RKO (cell line): ENCODE results near the gene STX7.
A peak's percentile ranks its signal among the peaks of the same experiment; 100 is the strongest.
"Not testable (repeated sequence)": the region's sequence is repeated elsewhere in the genome, so short reads cannot be mapped to it uniquely, and the experiment has no call there.

ENCODE experiments used
- DNase-seq: peaks from one replicate; pipeline ENCODE4 v3.0.0-alpha.2; 2016; ENCODE audit warnings: low spot score

Gene STX7, protein sequence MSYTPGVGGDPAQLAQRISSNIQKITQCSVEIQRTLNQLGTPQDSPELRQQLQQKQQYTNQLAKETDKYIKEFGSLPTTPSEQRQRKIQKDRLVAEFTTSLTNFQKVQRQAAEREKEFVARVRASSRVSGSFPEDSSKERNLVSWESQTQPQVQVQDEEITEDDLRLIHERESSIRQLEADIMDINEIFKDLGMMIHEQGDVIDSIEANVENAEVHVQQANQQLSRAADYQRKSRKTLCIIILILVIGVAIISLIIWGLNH

DNA sequence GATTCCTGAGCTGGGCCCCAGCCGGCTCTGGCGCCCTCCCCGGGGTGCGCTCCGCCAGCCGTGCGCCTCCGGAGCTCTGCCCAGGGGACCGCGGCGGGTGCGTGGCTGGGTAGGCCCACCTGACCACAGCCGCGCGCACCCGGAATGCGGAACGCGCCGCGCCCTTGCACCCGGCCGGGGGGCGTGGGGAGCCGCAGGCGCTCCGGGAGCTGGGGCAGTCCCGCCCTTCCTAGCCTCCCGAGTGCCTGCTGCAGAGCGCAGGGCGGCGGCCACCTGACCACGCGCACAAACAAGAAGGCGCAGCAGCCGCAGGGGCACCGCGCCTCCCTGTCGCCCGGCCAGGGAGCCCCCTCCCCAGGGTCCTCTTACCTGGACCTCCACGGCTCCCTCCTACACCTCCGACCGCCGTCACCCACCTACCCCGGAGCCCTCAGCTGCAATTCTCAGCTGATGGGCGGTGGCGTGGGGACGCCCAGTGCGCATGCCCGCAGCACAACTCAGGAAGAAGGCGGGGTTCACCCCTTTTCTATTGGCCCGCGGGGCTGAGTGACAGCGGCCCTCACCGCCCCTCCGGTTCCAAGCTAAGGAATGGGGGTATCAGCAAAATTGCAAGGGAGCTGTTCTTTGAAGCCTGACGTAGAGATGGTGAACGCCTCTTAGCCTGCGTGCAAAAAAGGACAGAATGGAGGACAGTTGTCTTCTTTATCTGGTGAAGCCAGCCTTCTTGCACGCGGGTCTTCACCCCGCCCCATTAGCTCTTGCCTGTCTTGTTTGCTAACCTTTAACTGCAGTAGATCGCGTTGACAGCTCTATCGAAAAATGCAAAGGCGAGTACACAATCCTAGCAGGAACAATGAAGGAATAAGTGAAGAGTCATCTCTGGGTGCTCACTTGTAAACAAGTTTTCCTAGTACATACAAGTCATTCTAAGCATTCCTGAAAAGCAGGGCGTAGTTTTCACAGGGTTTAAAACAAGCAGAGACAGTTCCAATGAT is at the start of gene STX7:
Gene STX7 (minus strand): TSS at position 479 of the 995 bp plus-strand sequence. CDS start 9,586 bp downstream, outside the sequence.
- DNase-seq, result peak; percentile 87

DNA sequence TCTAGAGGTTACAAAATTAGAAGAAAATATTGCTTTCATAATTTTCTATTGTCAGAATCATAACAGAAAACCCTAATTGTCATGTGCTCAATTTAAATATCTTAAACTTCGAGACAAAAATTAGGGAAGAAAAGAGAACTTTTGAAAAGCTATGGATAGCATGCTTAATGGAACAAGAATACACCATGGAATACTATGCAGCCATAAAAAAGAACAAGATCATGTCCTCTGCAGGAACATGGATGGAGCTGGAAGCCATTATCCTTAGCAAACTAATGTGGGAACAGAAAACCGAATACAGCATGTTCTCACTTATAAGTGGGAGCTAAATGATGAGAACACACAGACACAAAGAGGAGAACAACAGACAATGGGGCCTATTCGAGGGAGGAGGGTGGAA is 47.2 kb upstream of the STX7 start:
- not testable (repeated sequence) for DNase-seq

GRCh38 chr6:132552372-132552771 is 39.5 kb upstream of the STX7 start, which contains the start of gene TAAR8:
TAAR8 (plus strand) TSS chr6:132552672; CDS start chr6:132552693, 21 bp downstream.
- no peak for DNase-seq

DNA sequence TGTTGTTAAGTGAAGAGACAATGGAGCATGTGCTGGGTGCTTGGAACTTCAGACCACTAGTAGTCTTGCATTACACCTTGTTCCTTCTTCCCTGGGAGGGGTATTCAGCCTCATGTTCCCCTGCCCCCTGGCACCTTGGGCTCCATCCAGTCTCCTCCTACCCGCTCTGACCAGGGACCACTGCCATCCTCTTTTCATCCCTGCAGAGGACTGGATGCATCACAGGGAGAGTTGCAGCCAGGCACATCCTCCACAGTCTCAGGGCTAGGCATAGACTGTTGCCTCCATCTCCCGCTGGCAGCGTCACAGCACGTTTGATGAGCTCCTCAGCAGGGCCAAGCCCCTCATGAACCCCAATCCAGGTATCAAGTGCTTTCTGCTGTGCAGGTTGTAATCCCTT is 38.3 kb upstream of the STX7 start:
- no peak for DNase-seq

GRCh38 chr6:132548746-132549463 is 36.0 kb upstream of the STX7 start:
- DNase-seq, result no peak

GRCh38 chr6:132544826-132545225 is 31.9 kb upstream of the STX7 start:
- DNase-seq, result no peak

DNA sequence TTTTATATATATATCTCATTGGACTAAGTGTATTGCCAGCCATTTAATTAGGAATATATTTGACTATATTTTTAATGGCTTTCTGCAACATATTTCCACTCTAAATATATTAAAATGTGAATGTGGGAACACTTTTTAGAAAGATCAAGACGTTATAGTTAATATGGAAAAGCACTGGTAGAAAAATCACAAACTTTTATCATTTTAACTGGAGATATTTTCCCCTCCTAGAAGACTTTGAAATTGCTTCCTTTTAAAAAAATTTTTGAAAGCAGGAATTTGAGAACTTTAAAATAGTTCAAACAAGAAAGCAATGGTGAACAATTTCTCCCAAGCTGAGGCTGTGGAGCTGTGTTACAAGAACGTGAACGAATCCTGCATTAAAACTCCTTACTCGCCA is 25.1 kb upstream of the STX7 start, which contains the start of gene TAAR9:
Gene TAAR9 (plus strand): TSS at position 301 of the 400 bp plus-strand sequence. CDS start 13 bp downstream, at position 314.
- DNase-seq, result no peak

DNA sequence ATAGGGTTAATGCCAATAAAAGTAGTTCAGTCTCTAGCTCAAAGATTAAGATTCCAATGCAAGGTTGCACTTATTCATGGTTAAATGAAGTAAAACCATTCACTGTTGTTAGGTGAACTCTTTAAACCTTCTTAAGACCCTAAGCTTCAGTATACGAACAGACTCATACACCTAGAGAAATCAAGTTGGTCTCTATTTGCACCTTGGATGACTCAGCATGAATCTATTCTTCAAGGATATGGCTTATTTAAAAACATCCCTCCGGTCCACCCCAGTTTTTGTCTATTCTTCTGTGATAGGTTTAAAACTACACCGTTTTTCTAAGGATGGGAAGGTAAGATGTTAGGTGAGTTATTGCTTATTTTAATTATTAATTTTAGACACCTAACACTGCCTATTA is 24.2 kb upstream of the STX7 start:
- no peak for DNase-seq

- DNase-seq, result not testable (repeated sequence)
Measured at GRCh38 chr6:132534546-132534945, 21.6 kb upstream of the STX7 start.

DNA sequence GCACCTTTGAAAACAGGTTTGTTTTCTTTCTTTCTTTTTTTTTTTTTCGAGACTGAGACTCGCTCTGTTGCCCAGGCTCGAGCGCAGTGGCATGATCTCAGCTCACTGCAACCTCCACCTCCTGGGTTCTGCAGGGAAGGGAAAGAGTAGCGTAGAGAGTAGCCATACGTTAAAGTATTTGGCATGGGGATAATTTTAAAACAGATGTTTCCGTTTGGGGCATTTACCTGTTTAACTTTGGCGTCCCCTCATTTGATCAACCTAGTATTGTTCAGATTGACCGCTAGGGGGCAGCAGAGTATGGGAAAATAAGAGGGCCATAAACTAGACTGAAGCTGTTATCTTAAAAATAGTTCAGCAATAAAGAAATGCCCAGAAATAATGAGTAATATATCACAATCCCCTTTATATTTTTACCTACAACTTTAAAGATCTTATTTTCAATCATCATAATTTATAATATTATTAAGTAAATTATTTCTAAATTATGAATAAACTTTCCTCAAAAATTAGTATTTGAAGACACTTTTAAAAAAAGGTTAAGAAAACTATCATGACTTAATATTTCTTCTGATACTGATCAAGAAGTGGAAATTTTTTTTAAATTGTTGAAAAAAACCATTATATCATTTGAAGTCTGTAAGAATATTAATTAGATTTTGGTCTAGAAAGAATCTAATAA is 17.5 kb upstream of the STX7 start:
- DNase-seq, result peak; percentile 70

- peak; percentile 48 for DNase-seq
Measured at GRCh38 chr6:132527791-132528190, 14.9 kb upstream of the STX7 start.

DNA sequence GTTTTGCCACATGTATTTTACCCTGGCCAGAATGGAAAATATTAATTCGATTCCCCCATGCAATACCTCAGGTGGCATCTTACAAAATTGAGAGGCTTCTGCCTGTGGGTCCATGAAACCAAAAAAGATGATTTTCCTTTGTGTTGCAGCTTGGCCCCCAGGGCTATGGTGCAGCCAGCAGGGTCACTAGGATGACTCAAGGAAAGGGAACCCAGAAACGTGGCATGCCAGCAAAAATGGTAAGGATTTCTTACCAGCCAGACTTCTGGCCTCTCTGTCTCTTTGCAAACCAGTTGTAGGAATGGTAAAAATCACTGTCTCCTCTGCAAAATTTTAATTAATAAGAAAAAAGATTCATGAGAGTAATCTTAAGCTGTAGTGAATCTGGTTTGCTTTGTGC is 13.5 kb upstream of the STX7 start:
- DNase-seq, result no peak

DNA sequence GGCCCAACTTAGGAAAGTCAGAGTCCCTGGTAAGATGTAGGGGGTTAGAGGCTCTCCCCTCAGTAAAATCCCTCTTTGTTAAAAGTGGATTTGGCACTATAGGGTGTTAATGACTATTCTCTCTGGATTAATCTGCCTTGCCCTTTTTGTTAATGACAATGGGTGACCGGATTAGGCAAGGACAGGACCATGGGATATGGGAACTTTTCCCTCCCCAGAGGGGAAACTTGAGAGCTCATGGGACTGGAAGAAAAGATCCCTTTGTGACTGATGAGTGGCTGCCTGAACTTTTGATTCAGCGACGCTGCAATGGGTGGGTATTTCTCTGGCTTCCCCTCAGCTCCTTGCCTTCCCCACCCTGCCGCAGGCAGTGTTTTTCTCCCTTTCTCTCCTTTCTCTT is 12.9 kb upstream of the STX7 start:
- no peak for DNase-seq

DNA sequence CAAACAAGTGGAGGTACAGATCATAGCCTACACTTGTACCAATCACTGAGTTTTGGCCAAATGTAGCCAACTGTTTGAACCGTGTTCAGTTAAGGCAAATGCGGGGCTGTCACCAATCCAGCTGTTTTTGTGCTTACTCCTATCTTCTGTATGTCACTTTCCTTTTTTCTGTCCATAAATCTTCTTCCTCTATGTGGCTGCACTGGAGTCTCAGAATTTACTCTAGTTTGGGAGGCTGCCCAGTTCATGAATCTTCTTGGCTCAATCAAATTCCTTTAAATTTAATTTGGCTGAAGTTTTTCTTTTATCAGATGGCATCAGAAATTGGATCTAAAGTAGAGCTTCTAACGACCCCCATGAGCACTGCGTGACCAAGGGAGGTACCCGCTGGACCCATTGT is 11.7 kb upstream of the STX7 start:
- DNase-seq, result no peak

GRCh38 chr6:132520953-132521352 is 8.0 kb upstream of the STX7 start:
- no peak for DNase-seq

DNA sequence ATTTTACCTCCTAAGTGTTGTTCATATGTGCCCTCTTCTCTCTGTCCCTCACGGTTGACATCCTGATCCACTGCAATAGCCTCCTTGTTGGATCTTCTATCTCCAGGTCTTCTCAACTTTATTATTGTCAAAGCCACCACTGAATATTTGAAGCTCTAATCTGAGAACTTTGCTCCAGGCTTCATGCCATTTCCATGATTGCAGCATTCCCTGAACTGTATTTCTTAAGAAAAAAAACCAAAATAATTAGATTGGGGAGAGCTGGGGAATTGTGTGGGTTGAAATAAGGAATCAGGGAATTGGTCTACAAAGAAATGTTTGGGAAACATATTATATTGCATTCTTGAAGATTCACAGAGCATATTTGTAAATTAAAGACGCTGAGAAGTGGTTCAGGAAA is 2.5 kb upstream of the STX7 start:
- no peak for DNase-seq

DNA sequence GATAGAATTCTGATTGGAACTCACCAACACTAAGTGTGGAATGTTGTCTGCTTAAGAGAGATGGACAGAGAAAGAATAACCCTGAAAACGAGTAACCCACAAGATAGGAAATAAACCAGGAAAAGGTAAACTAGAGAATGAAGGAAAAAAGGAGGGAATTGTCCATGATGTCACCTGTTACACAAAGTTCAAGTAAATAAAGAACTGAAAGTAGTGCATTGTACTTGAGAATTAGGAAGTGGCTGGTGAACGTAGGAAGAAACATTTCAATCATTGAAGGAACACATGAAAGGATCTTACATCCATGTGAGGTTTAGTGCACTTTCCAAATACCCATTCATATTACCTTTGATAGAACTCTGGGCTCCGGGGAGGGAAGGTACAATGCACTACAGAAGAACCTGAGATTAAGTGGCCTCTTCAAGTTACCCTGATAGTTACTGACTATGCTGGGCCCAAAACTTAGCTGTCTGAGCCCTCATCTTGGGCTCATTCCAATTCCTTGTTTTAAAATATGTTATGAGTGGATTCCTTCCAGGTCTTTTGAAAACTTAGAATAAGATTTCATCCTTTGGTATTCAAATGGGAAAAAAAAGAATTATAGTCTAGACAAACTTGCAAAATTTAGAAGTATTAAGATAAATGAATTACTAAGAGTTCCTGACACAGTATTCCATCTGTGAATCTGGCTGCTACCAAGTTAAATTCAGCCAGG is 1.1 kb upstream of the STX7 start:
- DNase-seq, result no peak

DNA sequence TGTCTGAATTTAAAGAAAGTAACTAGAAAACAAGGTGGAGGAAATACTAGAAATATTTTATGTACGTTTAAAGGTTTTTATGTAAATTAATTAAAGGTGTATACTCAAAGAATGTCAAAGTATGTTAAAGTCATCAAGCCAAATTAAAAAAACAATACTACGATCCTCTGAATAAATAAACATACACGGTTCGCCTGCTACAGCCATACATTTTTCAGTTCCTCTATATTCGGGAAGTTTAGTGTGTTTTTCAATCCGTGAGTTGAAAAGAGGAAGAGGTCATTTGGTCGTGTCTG is 626 bp downstream of the STX7 start:
- no peak for DNase-seq

- no peak for DNase-seq
Measured at GRCh38 chr6:132511831-132512220, 1.1 kb downstream of the STX7 start.

GRCh38 chr6:132511210-132511830 is 1.6 kb downstream of the STX7 start:
- peak; percentile 21 for DNase-seq
